Fibroblast of skin of right biceps (primary cell): ENCODE results near the gene POTEH.
"Not testable (repeated sequence)": the region's sequence is repeated elsewhere in the genome, so short reads cannot be mapped to it uniquely, and the experiment has no call there.

Experiments used
- DNase-seq: peaks from one replicate; pipeline ENCODE4 v3.0.0-alpha.2; 2013

Gene POTEH

DNA sequence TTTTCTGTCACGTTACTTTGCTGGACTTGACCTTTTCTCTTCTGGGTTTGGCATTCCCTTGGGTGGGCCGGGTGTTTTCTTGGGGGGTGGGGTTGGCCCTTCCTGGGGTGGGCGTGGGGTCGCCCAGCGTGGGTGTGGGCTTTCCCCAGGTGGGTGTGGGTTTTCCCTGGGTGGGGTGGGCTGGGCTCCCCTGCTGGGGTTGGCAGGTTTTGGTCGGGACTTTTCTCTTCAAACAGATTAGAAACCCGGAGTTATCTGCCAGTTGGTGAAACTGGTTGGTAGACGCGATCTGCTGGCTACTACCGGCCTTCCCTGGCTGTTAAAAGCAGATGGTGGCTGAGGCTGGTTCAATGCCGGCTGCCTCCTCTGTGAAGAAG lies at the start of gene POTEH:
POTEH (plus strand) TSS at position 278 of the 377 bp plus-strand sequence; CDS start at position 330, 52 bp downstream.
- not testable (repeated sequence) for DNase-seq

- DNase-seq = not testable (repeated sequence)
Observed at GRCh38 chr22:15642288-15642861, 47.5 kb upstream of the POTEH start.

GRCh38 chr22:15651954-15652353 lies 37.9 kb upstream of the POTEH start:
- not testable (repeated sequence) for DNase-seq

- not testable (repeated sequence) for DNase-seq
Observed at GRCh38 chr22:15652738-15653137, 37.1 kb upstream of the POTEH start.

- DNase-seq = not testable (repeated sequence)
Observed at GRCh38 chr22:15653241-15653640, 36.6 kb upstream of the POTEH start.

GRCh38 chr22:15661102-15661501 lies 28.7 kb upstream of the POTEH start:
- DNase-seq = not testable (repeated sequence)

DNA sequence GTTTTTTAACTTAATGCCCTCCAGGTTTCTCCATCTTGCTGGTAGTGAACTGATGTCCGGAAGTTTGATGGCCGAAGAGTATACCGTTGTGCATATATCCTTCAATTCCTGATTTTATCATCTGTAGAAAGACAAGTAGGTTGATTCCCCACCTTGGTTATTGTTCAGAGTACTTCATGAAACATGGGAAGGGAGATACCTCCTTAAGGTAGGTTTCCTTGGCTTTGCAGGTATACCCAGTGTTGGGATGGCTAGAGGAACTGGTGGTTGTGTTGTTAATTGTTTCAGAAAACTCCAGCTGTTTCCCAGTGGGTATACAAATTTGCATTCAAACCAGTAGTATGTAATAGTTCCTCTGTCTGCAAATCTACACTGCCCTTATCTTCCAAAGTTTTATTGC lies 25.1 kb upstream of the POTEH start:
- not testable (repeated sequence) for DNase-seq

- not testable (repeated sequence) for DNase-seq
Observed at GRCh38 chr22:15665478-15665877, 24.3 kb upstream of the POTEH start.

- DNase-seq = not testable (repeated sequence)
Observed at GRCh38 chr22:15669430-15669829, 20.4 kb upstream of the POTEH start.

DNA sequence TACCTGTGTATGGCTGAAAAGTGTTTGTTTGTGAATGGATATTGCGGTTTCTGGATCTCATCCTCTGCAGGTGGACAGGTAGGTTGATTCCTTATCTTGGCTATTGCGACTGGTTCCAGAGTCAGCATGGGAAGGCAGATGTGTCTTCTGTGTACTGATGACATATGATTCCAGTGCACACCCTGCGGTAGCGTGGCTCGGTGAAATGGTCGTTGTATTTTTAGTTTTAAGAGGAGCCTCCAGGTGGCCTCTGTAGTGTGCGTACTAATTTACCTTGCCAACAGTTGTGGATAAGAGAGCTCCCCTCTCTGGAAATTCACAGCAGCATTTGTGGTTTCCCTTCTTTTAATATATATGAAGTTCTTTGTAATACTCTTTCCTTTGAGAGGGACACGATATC lies 10.1 kb upstream of the POTEH start:
- DNase-seq = not testable (repeated sequence)

- DNase-seq = not testable (repeated sequence)
Observed at GRCh38 chr22:15684115-15684514, 5.7 kb upstream of the POTEH start.

DNA sequence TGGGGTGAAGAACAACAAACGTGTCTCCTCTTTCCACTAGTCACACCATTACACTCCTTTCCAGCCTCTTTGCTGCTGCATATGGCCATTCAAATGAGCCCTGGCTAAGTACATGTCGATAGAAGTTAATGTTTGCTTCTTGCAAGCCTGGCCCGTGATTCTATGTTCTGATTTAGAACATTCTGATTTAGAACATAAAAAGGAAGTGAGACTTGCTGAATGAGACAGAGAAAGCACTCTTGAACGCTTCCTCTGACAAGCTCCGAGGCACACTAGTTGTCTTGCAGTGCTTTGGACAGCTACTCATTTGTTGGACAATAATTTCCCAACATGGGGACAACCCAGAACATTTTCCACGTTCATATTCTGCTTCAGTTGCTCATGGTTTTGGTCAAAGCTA lies 5.1 kb upstream of the POTEH start:
- not testable (repeated sequence) for DNase-seq

DNA sequence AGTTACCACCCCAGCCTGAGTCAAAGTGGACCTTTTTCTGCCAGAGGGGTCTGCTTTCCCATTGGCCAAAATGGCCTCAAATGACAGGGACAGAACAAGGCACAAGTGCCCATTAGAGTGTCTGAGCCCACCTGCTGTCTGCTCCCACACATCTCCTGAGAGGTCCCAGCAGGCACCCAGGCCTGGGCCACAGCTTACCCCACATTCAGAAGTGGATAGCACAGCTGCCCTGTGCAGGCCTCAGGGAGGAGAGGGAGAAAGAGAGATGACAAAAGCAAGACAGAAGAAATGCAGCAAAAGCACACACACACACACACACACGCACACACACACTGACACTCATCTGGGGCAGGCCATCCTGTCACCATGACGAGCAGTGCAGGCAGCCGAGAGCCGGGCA lies 4.2 kb upstream of the POTEH start:
- DNase-seq = not testable (repeated sequence)

GRCh38 chr22:15687086-15687485 lies 2.7 kb upstream of the POTEH start:
- DNase-seq = not testable (repeated sequence)

DNA sequence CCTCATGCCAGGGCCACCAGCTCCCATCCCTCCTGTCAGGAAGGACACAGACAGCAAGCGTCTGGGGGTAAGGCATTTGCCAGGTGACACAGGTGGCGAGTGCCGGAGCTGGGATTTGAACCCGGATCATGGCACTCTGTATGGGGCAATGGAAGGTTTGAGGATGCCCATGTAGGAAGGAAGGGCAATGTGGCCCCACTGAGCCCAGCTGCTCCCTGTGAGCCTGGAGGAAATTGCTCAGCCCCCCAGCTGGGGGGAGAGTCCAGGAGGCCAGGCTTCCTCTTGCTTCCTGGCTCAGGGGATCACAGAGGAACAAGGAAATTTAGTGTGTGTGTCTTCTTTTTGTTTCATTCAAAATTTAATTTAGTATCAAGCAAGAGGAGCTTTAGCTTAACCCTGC lies 2.1 kb upstream of the POTEH start:
- DNase-seq = not testable (repeated sequence)

DNA sequence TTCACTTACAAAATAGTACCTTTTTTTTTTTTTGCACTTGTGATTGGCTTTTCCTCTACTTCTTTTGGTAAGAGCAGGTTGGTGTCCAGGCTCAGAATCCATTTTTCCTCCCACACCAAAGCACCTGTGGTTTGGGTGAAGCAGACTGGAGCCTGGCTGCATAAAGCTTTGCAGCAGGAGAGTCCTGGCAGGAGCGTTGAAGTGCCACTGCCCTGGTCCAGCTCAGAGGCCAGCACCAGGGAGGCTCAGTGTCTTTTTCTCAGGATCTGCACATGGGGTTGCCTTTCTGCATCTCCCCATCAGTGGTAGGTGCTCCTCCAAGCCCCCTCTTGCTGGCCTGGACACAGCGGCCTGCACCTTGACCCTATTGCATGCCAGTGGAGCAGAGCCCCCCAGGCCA lies 1.7 kb upstream of the POTEH start:
- not testable (repeated sequence) for DNase-seq

DNA sequence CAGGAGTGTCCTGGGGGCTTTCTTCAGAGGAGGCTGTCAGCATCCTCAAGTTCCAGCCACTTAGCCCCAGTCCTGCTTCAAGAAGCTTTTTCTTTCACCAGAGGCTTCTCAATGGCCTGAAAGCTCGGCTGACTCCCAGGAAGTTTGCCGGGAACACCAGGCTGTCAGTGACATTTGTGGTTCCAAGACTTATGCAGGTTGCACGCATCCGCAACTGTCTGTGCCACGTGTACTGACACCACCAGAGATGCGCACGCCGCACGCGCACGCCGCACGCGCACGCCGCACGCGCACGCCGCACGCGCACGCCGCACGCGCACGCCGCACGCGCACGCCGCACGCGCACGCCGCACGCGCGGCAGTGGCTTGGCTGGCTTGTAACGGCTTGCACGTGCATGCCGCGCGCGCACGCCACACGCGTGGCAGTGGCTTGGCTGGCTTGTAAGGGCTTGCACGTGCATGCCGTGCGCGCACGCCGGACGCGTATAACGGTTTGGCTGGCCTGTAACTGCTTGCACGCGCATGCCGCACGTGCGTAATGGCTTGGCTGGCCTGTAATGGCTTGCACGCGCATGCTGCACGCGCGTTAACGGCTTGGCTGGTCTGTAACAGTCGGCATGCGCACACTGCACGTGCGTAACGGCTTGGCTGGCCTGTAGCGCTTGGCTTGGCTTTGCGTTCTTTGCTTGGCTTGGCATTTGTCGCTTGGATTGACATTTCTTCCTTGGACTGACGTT lies 646 bp upstream of the POTEH start:
- not testable (repeated sequence) for DNase-seq

- not testable (repeated sequence) for DNase-seq
Observed at GRCh38 chr22:15713600-15713999, 23.8 kb downstream of the POTEH start.

- not testable (repeated sequence) for DNase-seq
Observed at GRCh38 chr22:15714125-15714524, 24.3 kb downstream of the POTEH start.

GRCh38 chr22:15721884-15722283 lies 32.1 kb downstream of the POTEH start:
- DNase-seq = not testable (repeated sequence)

DNA sequence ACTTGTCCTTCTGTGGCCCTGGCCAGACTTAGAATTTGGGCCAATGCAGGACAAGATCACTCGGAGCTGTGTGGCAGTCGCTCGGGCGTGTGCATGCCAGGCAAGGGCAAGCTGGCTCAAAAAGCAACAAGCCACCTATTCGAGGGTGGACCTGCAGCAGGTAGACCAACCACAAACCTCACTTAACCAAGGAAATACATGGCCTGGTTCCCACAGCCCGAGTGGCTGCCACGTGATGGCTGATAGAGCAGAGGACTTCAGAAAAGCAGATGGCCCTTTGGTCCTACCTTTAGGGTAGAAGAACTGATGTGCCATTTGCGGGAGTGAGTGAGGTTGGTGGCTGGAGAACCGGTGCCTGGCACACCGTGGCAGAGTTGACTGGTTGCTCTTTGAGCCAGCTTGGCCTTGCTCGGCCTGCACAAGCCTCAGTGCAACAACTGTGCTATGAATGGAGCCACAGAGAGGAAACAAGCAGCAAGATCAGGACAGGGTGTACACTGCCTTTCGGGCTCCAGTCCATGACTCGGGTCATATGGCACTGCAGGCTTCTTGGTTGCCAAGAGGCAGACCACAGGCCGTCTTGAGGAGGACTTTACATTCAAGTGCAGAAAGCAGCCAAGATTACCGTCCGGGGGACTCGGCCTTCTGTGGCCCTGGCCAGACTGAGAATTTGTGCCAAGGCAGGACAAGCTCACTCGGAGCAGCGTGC lies 39.5 kb downstream of the POTEH start:
- not testable (repeated sequence) for DNase-seq

DNA sequence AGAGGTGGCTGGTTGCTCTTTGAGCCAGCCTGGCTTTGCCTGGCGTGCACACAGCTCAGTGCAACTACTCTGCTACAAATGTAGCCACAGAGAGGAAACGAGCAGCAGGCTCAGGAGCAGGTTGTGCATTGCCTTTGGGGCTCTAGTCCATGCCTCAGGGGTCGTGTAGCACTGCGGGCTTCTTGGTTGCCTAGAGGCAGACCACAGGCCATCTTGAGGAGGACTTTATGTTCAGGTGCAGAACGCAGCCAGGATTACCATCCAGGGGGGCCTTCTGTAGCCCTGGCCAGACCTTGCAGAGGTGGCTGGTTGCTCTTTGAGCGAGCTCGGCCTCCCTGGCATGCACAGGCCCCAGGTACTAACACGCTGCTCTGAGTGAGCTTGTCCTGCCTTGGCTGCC lies 41.2 kb downstream of the POTEH start:
- not testable (repeated sequence) for DNase-seq

DNA sequence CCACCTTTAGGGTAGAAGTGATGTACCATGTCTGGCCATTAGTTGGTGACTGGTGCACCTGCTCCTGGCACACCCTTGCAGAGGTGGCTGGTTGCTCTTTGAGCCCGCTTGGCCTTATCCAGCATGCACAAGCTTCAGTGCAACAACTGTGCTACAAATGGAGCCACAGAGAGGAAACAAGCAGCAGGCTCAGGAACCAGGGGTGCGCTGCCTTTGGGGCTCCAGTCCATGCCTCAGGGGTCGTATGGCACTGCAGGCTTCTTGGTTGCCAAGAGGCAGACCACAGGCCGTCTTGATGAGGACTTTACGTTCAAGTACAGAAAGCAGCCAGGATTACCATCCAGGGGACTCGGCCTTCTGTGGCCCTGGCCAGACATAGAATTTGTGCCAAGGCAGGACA lies 44.6 kb downstream of the POTEH start:
- DNase-seq = not testable (repeated sequence)
